ENCODE data around the gene POU2F3.

- TF ChIP-seq EZH2 (IDR thresholded peaks at IDR 0.05; ENCODE audit: insufficient read depth, poor library complexity, severe bottlenecking) = no peak
- TF ChIP-seq EZH2phosphoT487 (IDR thresholded peaks at IDR 0.05; ENCODE audit: insufficient read depth, low read depth) = no peak
Measured at GRCh38 chr11:120334332-120334731, 94.4 kb downstream of the POU2F3 start.
